K562 (cell line): ENCODE measurements around the gene DNMBP. TPM values are rescaled to one million over a fixed set of nuclear protein-coding genes. Genes with fewer than 3 reads are reported as not detected.

Experiments
- ATF1 ChIP-seq, 2 experiments: fragments of 450-650 bp in 1 of 2; IDR thresholded peaks; 2 replicates each; pipeline ENCODE4 v1.6.1; 2016; ENCODE audit warnings: missing compliant biosample characterization in 1 of 2, missing genetic modification characterization in 1 of 2
- BCOR ChIP-seq: fragments of 450-650 bp; IDR thresholded peaks from 2 replicates; pipeline ENCODE4 v1.6.1; 2016
- BRF2 ChIP-seq: IDR thresholded peaks from 3 replicates; pipeline ENCODE4 v1.6.1; 2011; ENCODE audit warnings: borderline replicate concordance, mild to moderate bottlenecking; ENCODE audit not compliant: insufficient read length, insufficient read depth
- CC2D1A ChIP-seq: fragments of 450-650 bp; IDR thresholded peaks from 2 replicates; pipeline ENCODE4 v1.6.1; 2017; ENCODE audit warnings: mild to moderate bottlenecking
- EP400 ChIP-seq: fragments of 450-650 bp; IDR thresholded peaks from 2 replicates; pipeline ENCODE4 v1.6.1; 2017; ENCODE audit warnings: antibody characterized with exemption, mild to moderate bottlenecking, moderate library complexity
- ETV1 ChIP-seq: fragments of 450-650 bp; conservative IDR thresholded peaks from 2 replicates; pipeline ENCODE4 v1.6.1; 2016; ENCODE audit warnings: missing genetic modification characterization, control low read depth, low read depth, missing compliant biosample characterization
- FOSL1 ChIP-seq: fragments of 200-800 bp; sonication (Bioruptor generic); conservative IDR thresholded peaks from 2 replicates; pipeline ENCODE4 v1.6.1; 2016; ENCODE audit warnings: missing genetic modification characterization, missing compliant biosample characterization
- HDAC1 ChIP-seq, 2 experiments: fragments of 450-650 bp; IDR thresholded peaks; 2 replicates each; pipeline ENCODE4 v1.6.1; 2016 to 2017; ENCODE audit warnings: inconsistent platforms in 1 of 2, mild to moderate bottlenecking in 1 of 2, moderate library complexity in 1 of 2
- JUN ChIP-seq, 2 experiments: sonication (generic) in 1 of 2; formaldehyde crosslinking in 1 of 2; IDR thresholded peaks; 2 replicates each; pipeline versions ENCODE4 v1.6.1 to v1.8.0; 2012 to 2022; ENCODE audit warnings: borderline replicate concordance in 2 of 2, mild to moderate bottlenecking in 2 of 2, improper control_type of control experiment in 1 of 2, low read depth in 1 of 2, low read length in 1 of 2, missing genetic modification reagents in 1 of 2
- NONO ChIP-seq, 2 experiments: fragments of 200-400 bp in 1 of 2; fragments of 450-650 bp in 1 of 2; formaldehyde crosslinking in 1 of 2; IDR thresholded peaks; 2 replicates each; pipeline ENCODE4 v1.6.1; 2017; ENCODE audit warnings: low read depth in 2 of 2, mild to moderate bottlenecking in 2 of 2, moderate library complexity in 2 of 2, low read length in 1 of 2
- OTX1 ChIP-seq: fragments of 450-650 bp; formaldehyde crosslinking; IDR thresholded peaks from 2 replicates; pipeline ENCODE4 v1.4.0; 2022; ENCODE audit warnings: mild to moderate bottlenecking
- PHF21A ChIP-seq: fragments of 450-650 bp; IDR thresholded peaks from 2 replicates; pipeline ENCODE4 v1.6.1; 2017; ENCODE audit warnings: low read depth, borderline replicate concordance
- PHTF2 ChIP-seq: fragments of 250-450 bp; sonication (Bioruptor Pico); IDR thresholded peaks from 2 replicates; pipeline ENCODE4 v1.5.0; 2021; ENCODE audit warnings: mild to moderate bottlenecking
- RBBP5 ChIP-seq: fragments of 200-600 bp; sonication (generic); IDR thresholded peaks from 2 replicates; pipeline ENCODE4 v1.6.1; 2012; ENCODE audit warnings: borderline replicate concordance, mild to moderate bottlenecking, low read length, control low read depth, inconsistent platforms; ENCODE audit not compliant: insufficient read depth, poor library complexity, severe bottlenecking
- SMARCA4 ChIP-seq: fragments of 450-650 bp; IDR thresholded peaks from 2 replicates; pipeline ENCODE4 v1.6.1; 2016
- TCF3 ChIP-seq: sonication (generic); formaldehyde crosslinking; IDR thresholded peaks from 2 replicates; pipeline ENCODE4 v1.4.0; 2020; ENCODE audit warnings: mild to moderate bottlenecking, missing genetic modification reagents
- TFAM ChIP-seq: fragments of 250-450 bp; sonication (Bioruptor Pico); conservative IDR thresholded peaks from 2 replicates; pipeline ENCODE4 v1.5.0; 2021; ENCODE audit warnings: mild to moderate bottlenecking, moderate library complexity
- TRIM24 ChIP-seq, 2 experiments: fragments of 450-650 bp; IDR thresholded peaks; 2 replicates each; pipeline ENCODE4 v1.6.1; 2016
- ZNF24 ChIP-seq: fragments of 450-650 bp; IDR thresholded peaks from 2 replicates; pipeline ENCODE4 v1.6.1; 2016
- ZNF449 ChIP-seq: fragments of 250-450 bp; sonication (Bioruptor Pico); IDR thresholded peaks from 2 replicates; pipeline ENCODE4 v1.8.0; 2022; ENCODE audit warnings: moderate library complexity, mild to moderate bottlenecking, inconsistent platforms
- ZNF551 ChIP-seq: fragments of 250-450 bp; sonication (Bioruptor Pico); IDR thresholded peaks from 2 replicates; pipeline ENCODE4 v1.5.0; 2021; ENCODE audit warnings: mild to moderate bottlenecking, moderate library complexity
- polyA plus RNA-seq, 8 experiments: library from polyadenylated mRNA; depleted of rRNA in 4 of 8; stranded (reverse) in 5 of 8; unstranded in 3 of 8; fragments of >200 nt; fragmentation: Nextera tagmentation in 2 of 8; fragmentation: Illumina TruSeq in 1 of 8; extraction: Ambion mirVana in 2 of 8; extraction: Trizol in 1 of 8; gene quantifications; 2 replicates each; pipeline versions ENCODE4 v1.2.1 to v1.2.3, GENCODE V29; 2011 to 2014; ENCODE audit warnings: inconsistent platforms in 1 of 8, missing spikeins in 1 of 8
- total RNA-seq, 7 experiments: library from RNA; depleted of rRNA in 6 of 7; stranded (reverse); fragments of >200 nt in 6 of 7; fragmentation: Illumina TruSeq in 2 of 7; extraction: Trizol in 2 of 7; gene quantifications; 2 replicates each; pipeline versions ENCODE4 v1.2.1 to v1.2.3, GENCODE V29; 2011 to 2021; ENCODE audit warnings: low replicate concordance in 1 of 7
- TF ChIP-seq, protein P1 (sequence below): fragments of 250-450 bp; sonication (Bioruptor Pico); IDR thresholded peaks from 2 replicates; pipeline ENCODE4 v1.8.0; 2022; ENCODE audit warnings: inconsistent platforms
- TF ChIP-seq, protein P2 (sequence below): fragments of 450-650 bp; IDR thresholded peaks from 2 replicates; pipeline ENCODE4 v1.6.1; 2014; ENCODE audit warnings: low read depth, mild to moderate bottlenecking, moderate library complexity, borderline replicate concordance

DNMBP gene
- total and polyA plus RNA-seq, 9 of the 15 experiments (the other 6 are each of a cell fraction or from before 2014, with no cell fraction given), result 0.83 to 3.7 (median 2.2) TPM

GRCh38 chr10:99906470-99906869 is 103.3 kb downstream of the DNMBP start (continued):
- no peak for TF ChIP-seq NONO (IDR thresholded peaks at IDR 0.05; ENCODE audit: low read depth in 2 of 2, low read length in 1 of 2)
- TF ChIP-seq OTX1, result no peak
- no peak for TF ChIP-seq ATF1 (CRISPR knock-in tag; IDR thresholded peaks at IDR 0.05)
- TF ChIP-seq ATF1 (tag; IDR thresholded peaks at IDR 0.05), result 0 out of 2 replicates have a peak, but pooled peaks have one; percentile 19
- no peak for TF ChIP-seq BCOR
- no peak for TF ChIP-seq TCF3
- TF ChIP-seq CC2D1A, result no peak
- TF ChIP-seq TFAM, result no peak
- no peak for TF ChIP-seq PHF21A
- TF ChIP-seq ZNF24, result peak; percentile 90
- TF ChIP-seq, protein P1, sequence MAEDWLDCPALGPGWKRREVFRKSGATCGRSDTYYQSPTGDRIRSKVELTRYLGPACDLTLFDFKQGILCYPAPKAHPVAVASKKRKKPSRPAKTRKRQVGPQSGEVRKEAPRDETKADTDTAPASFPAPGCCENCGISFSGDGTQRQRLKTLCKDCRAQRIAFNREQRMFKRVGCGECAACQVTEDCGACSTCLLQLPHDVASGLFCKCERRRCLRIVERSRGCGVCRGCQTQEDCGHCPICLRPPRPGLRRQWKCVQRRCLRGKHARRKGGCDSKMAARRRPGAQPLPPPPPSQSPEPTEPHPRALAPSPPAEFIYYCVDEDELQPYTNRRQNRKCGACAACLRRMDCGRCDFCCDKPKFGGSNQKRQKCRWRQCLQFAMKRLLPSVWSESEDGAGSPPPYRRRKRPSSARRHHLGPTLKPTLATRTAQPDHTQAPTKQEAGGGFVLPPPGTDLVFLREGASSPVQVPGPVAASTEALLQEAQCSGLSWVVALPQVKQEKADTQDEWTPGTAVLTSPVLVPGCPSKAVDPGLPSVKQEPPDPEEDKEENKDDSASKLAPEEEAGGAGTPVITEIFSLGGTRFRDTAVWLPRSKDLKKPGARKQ (CRISPR knock-in tag), result no peak
- no peak for TF ChIP-seq ZNF449 (CRISPR knock-in tag)
- peak; percentile 89 for TF ChIP-seq FOSL1 (tag)
- TF ChIP-seq HDAC1 (IDR thresholded peaks at IDR 0.05), result no peak
- no peak for TF ChIP-seq RBBP5
- TF ChIP-seq PHTF2 (CRISPR knock-in tag), result no peak
- TF ChIP-seq, protein P2, sequence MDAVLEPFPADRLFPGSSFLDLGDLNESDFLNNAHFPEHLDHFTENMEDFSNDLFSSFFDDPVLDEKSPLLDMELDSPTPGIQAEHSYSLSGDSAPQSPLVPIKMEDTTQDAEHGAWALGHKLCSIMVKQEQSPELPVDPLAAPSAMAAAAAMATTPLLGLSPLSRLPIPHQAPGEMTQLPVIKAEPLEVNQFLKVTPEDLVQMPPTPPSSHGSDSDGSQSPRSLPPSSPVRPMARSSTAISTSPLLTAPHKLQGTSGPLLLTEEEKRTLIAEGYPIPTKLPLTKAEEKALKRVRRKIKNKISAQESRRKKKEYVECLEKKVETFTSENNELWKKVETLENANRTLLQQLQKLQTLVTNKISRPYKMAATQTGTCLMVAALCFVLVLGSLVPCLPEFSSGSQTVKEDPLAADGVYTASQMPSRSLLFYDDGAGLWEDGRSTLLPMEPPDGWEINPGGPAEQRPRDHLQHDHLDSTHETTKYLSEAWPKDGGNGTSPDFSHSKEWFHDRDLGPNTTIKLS, result peak; percentile 67; the same call in 1 of the 2 replicates
- no peak for TF ChIP-seq TRIM24 (IDR thresholded peaks at IDR 0.05)
- TF ChIP-seq ZNF551 (CRISPR knock-in tag), result no peak
- TF ChIP-seq ETV1, result no peak
- no peak for TF ChIP-seq BRF2
- peak; percentile 49; the same call in 1 of the 2 replicates for TF ChIP-seq EP400
- TF ChIP-seq SMARCA4, result peak; percentile 53; the same call in 1 of the 2 replicates
- TF ChIP-seq JUN (IDR thresholded peaks at IDR 0.05; ENCODE audit: borderline replicate concordance, low read depth, low read length), result peak; percentile 39; the same call in 1 of the 2 replicates
- TF ChIP-seq JUN (CRISPR knock-in tag; IDR thresholded peaks at IDR 0.05; ENCODE audit: borderline replicate concordance), result no peak
